OCI-LY1 (cell line): ENCODE results near the gene SECTM1.

ENCODE experiments used
- CTCF ChIP-seq: fragments of 200-600 bp; sonication (generic), shearing (Covaris generic); IDR thresholded peaks from 2 replicates; pipeline ENCODE4 v1.5.1; 2017; ENCODE audit warnings: mild to moderate bottlenecking, antibody characterized with exemption, low read length, moderate library complexity, mixed read lengths
- EZH2 ChIP-seq: fragments of 200-600 bp; sonication (generic), shearing (Covaris generic); IDR thresholded peaks from 2 replicates; pipeline ENCODE4 v1.8.0; 2017; ENCODE audit warnings: borderline replicate concordance, mixed run types, mild to moderate bottlenecking, antibody characterized with exemption, low read length, moderate library complexity, mixed read lengths

DNA sequence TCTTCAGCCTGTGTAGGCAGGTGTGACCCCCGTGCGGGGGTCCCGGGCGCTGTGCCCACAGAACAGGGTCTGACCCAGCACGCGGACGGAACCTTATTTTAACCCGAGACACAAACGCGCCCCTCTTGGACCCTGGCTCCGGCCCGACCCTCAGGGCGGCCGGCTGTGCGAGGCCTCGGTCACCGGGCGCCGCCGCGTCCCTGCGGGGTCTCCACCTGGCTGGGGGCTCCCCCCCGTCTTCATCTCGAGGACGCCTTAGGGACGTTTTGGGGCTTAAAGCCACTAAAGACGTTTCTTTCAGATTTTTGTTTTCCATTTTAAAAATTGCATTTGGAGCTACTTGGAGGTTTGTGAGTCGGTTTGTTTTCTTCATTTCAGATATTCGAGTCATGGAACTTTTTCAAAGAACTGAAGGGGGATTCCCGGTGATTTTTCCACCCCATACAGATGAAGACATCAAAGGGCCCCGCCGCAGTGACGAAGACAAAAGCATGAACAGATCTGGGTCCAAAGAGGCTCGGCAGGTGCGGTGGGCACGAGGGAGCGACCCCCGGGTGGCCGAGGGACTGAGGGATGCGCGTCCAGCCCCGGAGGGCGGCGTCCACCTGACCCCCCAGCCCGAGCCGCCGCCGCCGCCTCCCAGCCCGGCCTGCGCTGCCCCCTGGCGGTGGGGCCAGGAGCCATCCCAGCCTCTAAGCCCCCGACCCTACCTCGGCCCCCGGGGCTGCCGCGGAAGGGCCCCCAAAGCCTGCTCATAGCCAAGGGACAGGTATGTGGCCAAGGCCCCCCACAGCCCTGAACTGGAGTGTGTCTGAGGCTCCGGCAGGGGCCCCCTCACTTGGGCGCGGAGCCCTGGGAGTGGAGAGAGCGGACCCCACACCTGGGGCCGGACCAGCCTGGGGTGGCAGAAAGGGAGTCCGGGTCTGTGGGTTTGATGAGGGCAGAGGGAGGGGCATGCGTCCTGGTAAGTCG, 12.3 kb downstream of the SECTM1 start:
- TF ChIP-seq CTCF, result peak; percentile 91
- TF ChIP-seq EZH2, result no peak
